ENCODE results near the gene PARD3. TPM values are rescaled to one million over a fixed set of nuclear protein-coding genes. Genes with fewer than 3 reads are reported as not detected.

PARD3 gene
- total and polyA plus RNA-seq, 7 experiments from 2014 or later = 0.19 to 1.2 (median 0.43) TPM

- peaks cover 0 to 13% (median 0%) of the 10 kb centered on the region in 11 donors for H3K9me3 Mint-ChIP-seq
- intact Hi-C loops (cut with micrococcal nuclease) = no loop called here
- H3K4me3 Mint-ChIP-seq = no peak overlapping the region
- H3K27ac Mint-ChIP-seq = no peak overlapping the region
- POLR2A ChIA-PET = interaction anchor here (0.7 kb wide), 1 partner anchor 101 kb away, joined by 3 read pairs; no protein-coding TSS in a partner anchor
- no peaks in the 10 kb centered on the region for H3K36me3 Mint-ChIP-seq
- no peak for DNase-seq
- peaks cover 3 to 22% (median 13%) of the 10 kb centered on the region in 5 donors for H3K27me3 Mint-ChIP-seq
- H3K27ac ChIP-seq (ENCODE audit: low read depth, low read length) = no peak overlapping the region
- H3K27me3 ChIP-seq (ENCODE audit: control insufficient read depth in 2 of 2, insufficient read depth in 2 of 2, low read length in 2 of 2) = no peaks in the 10 kb centered on the region
- CTCF ChIA-PET = no interaction called here
- H3K4me3 ChIP-seq (ENCODE audit: low read length) = no peak overlapping the region
- peak; percentile 38 for ATAC-seq
- H3K9me3 ChIP-seq (ENCODE audit: control insufficient read depth in 2 of 3, low read length in 3 of 3) = no peaks in the 10 kb centered on the region
- no peaks in the 10 kb centered on the region for H3K4me1 ChIP-seq (ENCODE audit: control insufficient read depth in 2 of 2, insufficient read depth in 2 of 2, low read length in 2 of 2)
- no peaks in the 10 kb centered on the region for H3K36me3 ChIP-seq (ENCODE audit: control insufficient read depth in 2 of 3, insufficient read depth in 3 of 3, low read length in 3 of 3)
- H3K4me1 Mint-ChIP-seq = peaks cover 0 to 6% (median 0%) of the 10 kb centered on the region in 7 donors
Measured at GRCh38 chr10:34172936-34173533, 642.1 kb downstream of the PARD3 start.

- CTCF ChIA-PET = no interaction called here
- ATAC-seq = no peak
- no peak overlapping the region for H3K4me3 Mint-ChIP-seq
Measured at GRCh38 chr10:34171957-34172527, 643.1 kb downstream of the PARD3 start.

GRCh38 chr10:34169677-34170076 is 645.4 kb downstream of the PARD3 start:
- Histone ChIP-seq H3K4me1 (ENCODE audit: control insufficient read depth in 2 of 2, insufficient read depth in 2 of 2, low read length in 2 of 2) (no peaks in the 10 kb centered on the region), H3K27ac (ENCODE audit: low read depth, low read length) (no peak overlapping the region), H3K9me3 (ENCODE audit: control insufficient read depth in 2 of 3, low read length in 3 of 3) (no peaks in the 10 kb centered on the region), H3K27me3 (ENCODE audit: control insufficient read depth in 2 of 2, insufficient read depth in 2 of 2, low read length in 2 of 2) (no peaks in the 10 kb centered on the region), H3K4me3 (ENCODE audit: low read length) (no peak overlapping the region), H3K36me3 (ENCODE audit: control insufficient read depth in 2 of 3, insufficient read depth in 3 of 3, low read length in 3 of 3) (no peaks in the 10 kb centered on the region)
- Mint-ChIP-seq H3K4me1 (peaks cover 0 to 6% (median 0%) of the 10 kb centered on the region in 7 donors), H3K36me3 (no peaks in the 10 kb centered on the region), H3K9me3 (peaks cover 0 to 13% (median 0%) of the 10 kb centered on the region in 11 donors), H3K4me3 (no peak overlapping the region), H3K27me3 (peaks cover 0 to 14% (median 6%) of the 10 kb centered on the region in 5 donors), H3K27ac (no peak overlapping the region)
- DNase-seq = no peak
- intact Hi-C loops (cut with micrococcal nuclease) = no loop called here
- POLR2A ChIA-PET = no interaction called here
- CTCF ChIA-PET = no interaction called here
- no peak for ATAC-seq

More at GRCh38 chr10:34171957-34172527, 643.1 kb downstream of the PARD3 start:
- Mint-ChIP-seq H3K36me3 (no peaks in the 10 kb centered on the region), H3K27ac (no peak overlapping the region), H3K9me3 (peaks cover 0 to 13% (median 0%) of the 10 kb centered on the region in 11 donors), H3K4me1 (peaks cover 0 to 6% (median 0%) of the 10 kb centered on the region in 7 donors), H3K27me3 (peaks cover 0 to 14% (median 10%) of the 10 kb centered on the region in 5 donors)
- Histone ChIP-seq H3K27ac (ENCODE audit: low read depth, low read length) (no peak overlapping the region), H3K27me3 (ENCODE audit: control insufficient read depth in 2 of 2, insufficient read depth in 2 of 2, low read length in 2 of 2) (no peaks in the 10 kb centered on the region), H3K36me3 (ENCODE audit: control insufficient read depth in 2 of 3, insufficient read depth in 3 of 3, low read length in 3 of 3) (no peaks in the 10 kb centered on the region), H3K4me1 (ENCODE audit: control insufficient read depth in 2 of 2, insufficient read depth in 2 of 2, low read length in 2 of 2) (no peaks in the 10 kb centered on the region), H3K9me3 (ENCODE audit: control insufficient read depth in 2 of 3, low read length in 3 of 3) (no peaks in the 10 kb centered on the region), H3K4me3 (ENCODE audit: low read length) (no peak overlapping the region)
- POLR2A ChIA-PET = no interaction called here
- DNase-seq = no peak
- intact Hi-C loops (cut with micrococcal nuclease) = no loop called here

- ChIA-PET POLR2A (no interaction called here), CTCF (no interaction called here)
- Histone ChIP-seq H3K4me1 (ENCODE audit: control insufficient read depth in 2 of 2, insufficient read depth in 2 of 2, low read length in 2 of 2) (no peaks in the 10 kb centered on the region), H3K9me3 (ENCODE audit: control insufficient read depth in 2 of 3, low read length in 3 of 3) (no peaks in the 10 kb centered on the region), H3K27ac (ENCODE audit: low read depth, low read length) (no peak overlapping the region), H3K27me3 (ENCODE audit: control insufficient read depth in 2 of 2, insufficient read depth in 2 of 2, low read length in 2 of 2) (no peaks in the 10 kb centered on the region), H3K4me3 (ENCODE audit: low read length) (no peak overlapping the region), H3K36me3 (ENCODE audit: control insufficient read depth in 2 of 3, insufficient read depth in 3 of 3, low read length in 3 of 3) (no peaks in the 10 kb centered on the region)
- peaks cover 0 to 5% (median 0%) of the 10 kb centered on the region in 7 donors for H3K4me1 Mint-ChIP-seq
- no peak overlapping the region for H3K27ac Mint-ChIP-seq
- intact Hi-C loops (cut with micrococcal nuclease) = no loop called here
- peaks cover 0 to 13% (median 0%) of the 10 kb centered on the region in 11 donors for H3K9me3 Mint-ChIP-seq
- DNase-seq = no peak
- H3K4me3 Mint-ChIP-seq = no peak overlapping the region
- no peak for ATAC-seq
- H3K36me3 Mint-ChIP-seq = no peaks in the 10 kb centered on the region
- H3K27me3 Mint-ChIP-seq = peaks cover 0 to 14% (median 6%) of the 10 kb centered on the region in 5 donors
Measured at GRCh38 chr10:34169131-34169530, 646.0 kb downstream of the PARD3 start.

- peaks cover 0 to 13% (median 0%) of the 10 kb centered on the region in 11 donors for H3K9me3 Mint-ChIP-seq
- no peaks in the 10 kb centered on the region for H3K36me3 Mint-ChIP-seq
- H3K27ac ChIP-seq (ENCODE audit: low read depth, low read length) = no peak overlapping the region
- ChIA-PET CTCF (no interaction called here), POLR2A (no interaction called here)
- H3K4me1 ChIP-seq (ENCODE audit: control insufficient read depth in 2 of 2, insufficient read depth in 2 of 2, low read length in 2 of 2) = no peaks in the 10 kb centered on the region
- no peaks in the 10 kb centered on the region for H3K27me3 ChIP-seq (ENCODE audit: control insufficient read depth in 2 of 2, insufficient read depth in 2 of 2, low read length in 2 of 2)
- ATAC-seq (no peak), DNase-seq (no peak)
- intact Hi-C loops (cut with micrococcal nuclease) = no loop called here
- H3K27ac Mint-ChIP-seq = no peak overlapping the region
- H3K36me3 ChIP-seq (ENCODE audit: control insufficient read depth in 2 of 3, insufficient read depth in 3 of 3, low read length in 3 of 3) = no peaks in the 10 kb centered on the region
- H3K9me3 ChIP-seq (ENCODE audit: control insufficient read depth in 2 of 3, low read length in 3 of 3) = no peaks in the 10 kb centered on the region
- peaks cover 0 to 4% (median 0%) of the 10 kb centered on the region in 7 donors for H3K4me1 Mint-ChIP-seq
- H3K4me3 Mint-ChIP-seq = no peak overlapping the region
- peaks cover 0 to 14% (median 9%) of the 10 kb centered on the region in 5 donors for H3K27me3 Mint-ChIP-seq
- no peak overlapping the region for H3K4me3 ChIP-seq (ENCODE audit: low read length)
Measured at GRCh38 chr10:34168439-34168838, 646.7 kb downstream of the PARD3 start.

GRCh38 chr10:34166823-34167222 is 648.3 kb downstream of the PARD3 start:
- Histone ChIP-seq H3K4me3 (ENCODE audit: low read length) (no peak overlapping the region), H3K9me3 (ENCODE audit: control insufficient read depth in 2 of 3, low read length in 3 of 3) (no peaks in the 10 kb centered on the region), H3K36me3 (ENCODE audit: control insufficient read depth in 2 of 3, insufficient read depth in 3 of 3, low read length in 3 of 3) (no peaks in the 10 kb centered on the region), H3K27ac (ENCODE audit: low read depth, low read length) (no peak overlapping the region), H3K27me3 (ENCODE audit: control insufficient read depth in 2 of 2, insufficient read depth in 2 of 2, low read length in 2 of 2) (no peaks in the 10 kb centered on the region), H3K4me1 (ENCODE audit: control insufficient read depth in 2 of 2, insufficient read depth in 2 of 2, low read length in 2 of 2) (no peaks in the 10 kb centered on the region)
- ChIA-PET CTCF (no interaction called here), POLR2A (no interaction called here)
- DNase-seq (no peak), ATAC-seq (no peak)
- intact Hi-C loops (cut with micrococcal nuclease) = no loop called here
- no peaks in the 10 kb centered on the region for H3K4me1 Mint-ChIP-seq
- H3K4me3 Mint-ChIP-seq = no peak overlapping the region
- H3K36me3 Mint-ChIP-seq = no peaks in the 10 kb centered on the region
- peaks cover 0 to 13% (median 0%) of the 10 kb centered on the region in 11 donors for H3K9me3 Mint-ChIP-seq
- H3K27ac Mint-ChIP-seq = no peak overlapping the region
- H3K27me3 Mint-ChIP-seq = peaks cover 0 to 15% (median 8%) of the 10 kb centered on the region in 5 donors

- POLR2A ChIA-PET = no interaction called here
- H3K4me1 ChIP-seq (ENCODE audit: control insufficient read depth in 2 of 2, insufficient read depth in 2 of 2, low read length in 2 of 2) = no peaks in the 10 kb centered on the region
- peaks cover 0 to 15% (median 8%) of the 10 kb centered on the region in 5 donors for H3K27me3 Mint-ChIP-seq
- DNase-seq (no peak), ATAC-seq (no peak)
- no peak overlapping the region for H3K4me3 Mint-ChIP-seq
- no peak overlapping the region for H3K27ac Mint-ChIP-seq
- intact Hi-C loops (cut with micrococcal nuclease) = no loop called here
- H3K27ac ChIP-seq (ENCODE audit: low read depth, low read length) = no peak overlapping the region
- no peaks in the 10 kb centered on the region for H3K36me3 ChIP-seq (ENCODE audit: control insufficient read depth in 2 of 3, insufficient read depth in 3 of 3, low read length in 3 of 3)
- no peaks in the 10 kb centered on the region for H3K36me3 Mint-ChIP-seq
- CTCF ChIA-PET = no interaction called here
- no peaks in the 10 kb centered on the region for H3K9me3 ChIP-seq (ENCODE audit: control insufficient read depth in 2 of 3, low read length in 3 of 3)
- no peak overlapping the region for H3K4me3 ChIP-seq (ENCODE audit: low read length)
- H3K4me1 Mint-ChIP-seq = no peaks in the 10 kb centered on the region
- no peaks in the 10 kb centered on the region for H3K27me3 ChIP-seq (ENCODE audit: control insufficient read depth in 2 of 2, insufficient read depth in 2 of 2, low read length in 2 of 2)
- peaks cover 0 to 13% (median 0%) of the 10 kb centered on the region in 11 donors for H3K9me3 Mint-ChIP-seq
Measured at GRCh38 chr10:34166354-34166753, 648.7 kb downstream of the PARD3 start.

All from naive thymus-derived CD4-positive, alpha-beta T cell (primary cell).